NCI-H1694 treated with DMSO at 0.1 percent for 48 hours (cell line): ENCODE data around the gene LYZL2.
A peak's percentile ranks its signal among the peaks of the same experiment; 100 is the strongest.
"Not testable (repeated sequence)": the region's sequence is repeated elsewhere in the genome, so short reads cannot be mapped to it uniquely, and the experiment has no call there.

Experiments
- DNase-seq: peaks from one replicate; lab custom pipeline; 2025; lab: John Stamatoyannopoulos, UW

LYZL2 gene

GRCh38 chr10:30594077-30594476 lies 35.5 kb downstream of the LYZL2 start:
- no peak for DNase-seq

- not testable (repeated sequence) for DNase-seq
These were observed 36.8 kb downstream of the LYZL2 start for GRCh38 chr10:30592770-30593169.

GRCh38 chr10:30591249-30591670 lies 38.3 kb downstream of the LYZL2 start:
- DNase-seq: peak; percentile 41

- no peak for DNase-seq
These were observed 40.1 kb downstream of the LYZL2 start for GRCh38 chr10:30589441-30589840.

GRCh38 chr10:30587522-30588031 lies 42.0 kb downstream of the LYZL2 start:
- no peak for DNase-seq

GRCh38 chr10:30586828-30587227 lies 42.7 kb downstream of the LYZL2 start:
- DNase-seq: no peak

- DNase-seq: no peak
These were observed 45.7 kb downstream of the LYZL2 start for GRCh38 chr10:30583778-30584415.

GRCh38 chr10:30581779-30582380 lies 47.7 kb downstream of the LYZL2 start:
- peak; percentile 27 for DNase-seq

GRCh38 chr10:30580676-30581075 lies 48.9 kb downstream of the LYZL2 start:
- DNase-seq: no peak

- no peak for DNase-seq
These were observed 49.3 kb downstream of the LYZL2 start for GRCh38 chr10:30580241-30580640.

GRCh38 chr10:30579574-30579973 lies 50.0 kb downstream of the LYZL2 start:
- no peak for DNase-seq

- no peak for DNase-seq
These were observed 52.5 kb downstream of the LYZL2 start for GRCh38 chr10:30577048-30577447.

- no peak for DNase-seq
These were observed 52.9 kb downstream of the LYZL2 start for GRCh38 chr10:30576641-30577040.

- DNase-seq: no peak
These were observed 55.1 kb downstream of the LYZL2 start for GRCh38 chr10:30574432-30574796.

- no peak for DNase-seq
These were observed 55.7 kb downstream of the LYZL2 start for GRCh38 chr10:30573721-30574431.

GRCh38 chr10:30565449-30565848 lies 64.1 kb downstream of the LYZL2 start:
- DNase-seq: no peak

GRCh38 chr10:30562787-30563186 lies 66.8 kb downstream of the LYZL2 start:
- no peak for DNase-seq
